Panc1 (cell line): ENCODE results near the gene MAP2K5. TPM values are rescaled to one million over a fixed set of nuclear protein-coding genes. Genes with fewer than 3 reads are reported as not detected.

Source experiments
- ATAC-seq: fragments of 200-7000 bp; cut with Tn5 transposase; 2 replicates; pipeline ENCODE4 v1.9.1; 2020; ENCODE audit warnings: mild to moderate bottlenecking, moderate library complexity
- BruUV-seq: library from RNA; stranded (reverse); fragments of 400-500 nt; replicated peaks from 2 replicates; lab custom pipeline; 2021; lab: Mats Ljungman, UMichigan
- CTCF ChIA-PET: fragments of 300-600 bp; sonication (Branson Sonifier 250); formaldehyde crosslinking; loops from one replicate; lab custom pipeline; 2022; ENCODE audit warnings: antibody characterized with exemption; lab: Charles Lee
- POLR2A ChIA-PET: fragments of 300-600 bp; sonication (Branson Sonifier 250); formaldehyde crosslinking; loops from one replicate; lab custom pipeline; 2022; ENCODE audit warnings: antibody characterized with exemption; lab: Charles Lee
- DNase-seq: peaks from one replicate; pipeline ENCODE4 v3.0.0-alpha.2; 2010; ENCODE audit warnings: low read depth, low spot score
- H3K27ac ChIP-seq: 2 replicates; pipeline ENCODE4 v1.5.1; 2011; ENCODE audit warnings: mild to moderate bottlenecking, low read length, inconsistent platforms
- H3K27me3 ChIP-seq: fragments of 200-500 bp; sonication (Bioruptor generic); 2 replicates; pipeline ENCODE4 v1.6.0; 2014; ENCODE audit warnings: low read length, inconsistent platforms; ENCODE audit not compliant: control insufficient read depth, insufficient read depth
- H3K36me3 ChIP-seq: fragments of 200-500 bp; sonication (Bioruptor generic); 2 replicates; pipeline ENCODE4 v1.5.1; 2014; ENCODE audit warnings: inconsistent platforms, mild to moderate bottlenecking, low read length, moderate library complexity; ENCODE audit not compliant: control insufficient read depth, insufficient read depth
- H3K4me1 ChIP-seq: 2 replicates; pipeline ENCODE4 v1.5.1; 2011; ENCODE audit warnings: inconsistent platforms, mild to moderate bottlenecking, low read length, moderate library complexity; ENCODE audit not compliant: control insufficient read depth, insufficient read depth
- H3K4me3 ChIP-seq, 2 experiments: 2 replicates each; pipeline ENCODE4 v1.5.1; 2011 to 2012; ENCODE audit warnings: low read depth in 2 of 2, low read length in 2 of 2, mild to moderate bottlenecking in 2 of 2, inconsistent platforms in 1 of 2, moderate library complexity in 1 of 2
- H3K9me3 ChIP-seq: fragments of 200-500 bp; sonication (Bioruptor generic); 2 replicates; pipeline ENCODE4 v1.5.1; 2014; ENCODE audit warnings: low read depth, mild to moderate bottlenecking, inconsistent platforms, low read length, moderate library complexity; ENCODE audit not compliant: control insufficient read depth, insufficient read depth
- POLR2AphosphoS5 ChIP-seq: IDR thresholded peaks from 2 replicates; pipeline ENCODE4 v1.6.1; 2012; ENCODE audit warnings: mild to moderate bottlenecking, low read depth, low read length, moderate library complexity
- REST ChIP-seq, 2 experiments: IDR thresholded peaks; 2 replicates each; pipeline ENCODE4 v1.6.1; 2011 to 2012; ENCODE audit warnings: low read depth in 2 of 2, control low read depth in 1 of 2, low read length in 1 of 2, mild to moderate bottlenecking in 1 of 2, moderate library complexity in 1 of 2; ENCODE audit not compliant: insufficient read depth in 1 of 2
- SIN3A ChIP-seq: IDR thresholded peaks from 2 replicates; pipeline ENCODE4 v1.6.1; 2012; ENCODE audit warnings: low read depth, mild to moderate bottlenecking, low read length, moderate library complexity, borderline replicate concordance; ENCODE audit not compliant: insufficient read depth
- TCF7L2 ChIP-seq: IDR thresholded peaks from 2 replicates; pipeline ENCODE4 v1.6.1; 2011; ENCODE audit warnings: mild to moderate bottlenecking, low read depth, low read length, inconsistent platforms
- in situ Hi-C: cut with HindIII; loops from 2 replicates; pipeline ENCODE4 v1.10.0; 2016; ENCODE audit warnings: low sequenced_read_pairs, low pct_unique_long_range_greater_than_20kb
- intact Hi-C: fragments of 100-400 bp; cut with micrococcal nuclease; formaldehyde crosslinking; loops from one replicate; pipeline ENCODE4 v1.10.0; 2022; ENCODE audit not compliant: unreplicated experiment
- total RNA-seq: library from RNA; stranded (reverse); gene quantifications from one replicate; pipeline ENCODE4 v1.2.1, GENCODE V29; 2021; ENCODE audit not compliant: unreplicated experiment
- TF ChIP-seq, protein P1 (sequence below): fragments of 450-650 bp; IDR thresholded peaks from 2 replicates; pipeline ENCODE4 v1.5.1; 2017; ENCODE audit warnings: mild to moderate bottlenecking

Gene MAP2K5
- total RNA-seq, 1 experiment from 2014 or later: 18.3 TPM

- in situ Hi-C loops: no loop called here
These were observed 291.4 kb downstream of the MAP2K5 start for GRCh38 chr15:67833710-67834511.

GRCh38 chr15:67834581-67835296, 292.2 kb downstream of the MAP2K5 start:
- no peak for DNase-seq
- H3K4me3 ChIP-seq: peak overlapping the region; percentile 37 to 53
- no peaks in the 10 kb centered on the region for H3K9me3 ChIP-seq
- no TSS peak for BruUV-seq
- TF ChIP-seq, protein P1, sequence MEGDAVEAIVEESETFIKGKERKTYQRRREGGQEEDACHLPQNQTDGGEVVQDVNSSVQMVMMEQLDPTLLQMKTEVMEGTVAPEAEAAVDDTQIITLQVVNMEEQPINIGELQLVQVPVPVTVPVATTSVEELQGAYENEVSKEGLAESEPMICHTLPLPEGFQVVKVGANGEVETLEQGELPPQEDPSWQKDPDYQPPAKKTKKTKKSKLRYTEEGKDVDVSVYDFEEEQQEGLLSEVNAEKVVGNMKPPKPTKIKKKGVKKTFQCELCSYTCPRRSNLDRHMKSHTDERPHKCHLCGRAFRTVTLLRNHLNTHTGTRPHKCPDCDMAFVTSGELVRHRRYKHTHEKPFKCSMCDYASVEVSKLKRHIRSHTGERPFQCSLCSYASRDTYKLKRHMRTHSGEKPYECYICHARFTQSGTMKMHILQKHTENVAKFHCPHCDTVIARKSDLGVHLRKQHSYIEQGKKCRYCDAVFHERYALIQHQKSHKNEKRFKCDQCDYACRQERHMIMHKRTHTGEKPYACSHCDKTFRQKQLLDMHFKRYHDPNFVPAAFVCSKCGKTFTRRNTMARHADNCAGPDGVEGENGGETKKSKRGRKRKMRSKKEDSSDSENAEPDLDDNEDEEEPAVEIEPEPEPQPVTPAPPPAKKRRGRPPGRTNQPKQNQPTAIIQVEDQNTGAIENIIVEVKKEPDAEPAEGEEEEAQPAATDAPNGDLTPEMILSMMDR: no peak
- TF ChIP-seq SIN3A (no peak), POLR2AphosphoS5 (no peak), REST (IDR thresholded peaks at IDR 0.05; ENCODE audit: insufficient read depth in 1 of 2, low read depth in 2 of 2, low read length in 1 of 2) (no peak), TCF7L2 (no peak)
- intact Hi-C loops (loop anchor here (5.0 to 10.0 kb wide), 3 partner anchors 312 to 590 kb away; partner anchors contain the start of gene C15orf61), in situ Hi-C loops (no loop called here)
- CTCF ChIA-PET: interaction anchor here (0.5 kb wide), 1 partner anchor 204 kb away, joined by 3 read pairs; no protein-coding TSS in a partner anchor
- no peak overlapping the region for H3K27ac ChIP-seq
- no peak; the same call in 1 of the 2 replicates for ATAC-seq
- no peaks in the 10 kb centered on the region for H3K36me3 ChIP-seq
- no peaks in the 10 kb centered on the region for H3K27me3 ChIP-seq
- H3K4me1 ChIP-seq: peaks cover 33% of the 10 kb centered on the region
- POLR2A ChIA-PET: no interaction called here

More at GRCh38 chr15:67833710-67834511, 291.4 kb downstream of the MAP2K5 start:
- BruUV-seq: no TSS peak
- no peaks in the 10 kb centered on the region for H3K36me3 ChIP-seq
- POLR2A ChIA-PET: no interaction called here
- DNase-seq (no peak), ATAC-seq (peak; percentile 76)
- CTCF ChIA-PET: interaction anchor here (1.6 kb wide), 1 partner anchor 377 kb away, joined by 7 read pairs; no protein-coding TSS in a partner anchor
- H3K9me3 ChIP-seq: no peaks in the 10 kb centered on the region
- peaks cover 28% of the 10 kb centered on the region for H3K4me1 ChIP-seq
- H3K4me3 ChIP-seq: peak overlapping the region; percentile 37 to 53
- intact Hi-C loops: loop anchor here (10.0 kb wide), 2 partner anchors 449 to 589 kb away; no protein-coding TSS in a partner anchor
- no peaks in the 10 kb centered on the region for H3K27me3 ChIP-seq
- H3K27ac ChIP-seq: 0 out of 2 replicates have a peak overlapping the region, but pooled peaks have one; percentile 48
- no peak for TF ChIP-seq REST (IDR thresholded peaks at IDR 0.05; ENCODE audit: insufficient read depth in 1 of 2, low read depth in 2 of 2, low read length in 1 of 2)
- TF ChIP-seq, protein P1: peak; percentile 88
